Stimulated activated CD8-positive, alpha-beta memory T cell treated with anti-CD3 and anti-CD28 coated beads, Interleukin-2, amount 100 ng/mL, for 48 hours (primary cell): ENCODE results near the gene STX8.
A peak's percentile ranks its signal among the peaks of the same experiment; 100 is the strongest.

Experiments
- DNase-seq, 2 donors: peaks; one replicate each; pipeline ENCODE4 v3.0.0-alpha.2; 2020; ENCODE audit warnings: low read depth in 2 of 2

Gene STX8

DNA sequence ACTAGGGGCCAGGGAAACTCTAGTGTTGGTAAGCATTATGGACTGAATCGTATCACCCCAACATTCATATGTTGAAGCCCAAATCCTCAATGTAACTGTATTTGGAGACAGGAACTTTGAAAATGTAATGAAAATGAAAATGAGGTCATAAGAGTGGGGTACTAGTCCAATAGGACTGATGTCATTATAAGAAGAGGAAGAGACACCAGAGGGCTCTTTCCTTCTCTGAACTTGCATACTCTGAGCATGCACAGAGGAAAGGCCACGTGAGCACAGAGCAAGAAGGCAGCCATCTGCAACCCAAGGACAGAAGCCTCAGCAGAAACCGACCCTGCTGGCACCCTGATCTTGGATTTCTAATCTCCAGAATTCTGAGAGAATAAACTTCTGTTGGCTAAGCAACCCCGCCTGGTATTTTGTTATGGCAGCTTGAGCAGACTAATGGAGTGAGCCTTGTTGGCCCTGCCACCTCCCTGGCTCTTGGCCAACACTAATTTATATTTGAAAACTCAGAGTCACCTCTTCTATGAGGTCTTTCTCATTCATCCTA is 280.9 kb downstream of the STX8 start:
- DNase-seq: no peak

DNA sequence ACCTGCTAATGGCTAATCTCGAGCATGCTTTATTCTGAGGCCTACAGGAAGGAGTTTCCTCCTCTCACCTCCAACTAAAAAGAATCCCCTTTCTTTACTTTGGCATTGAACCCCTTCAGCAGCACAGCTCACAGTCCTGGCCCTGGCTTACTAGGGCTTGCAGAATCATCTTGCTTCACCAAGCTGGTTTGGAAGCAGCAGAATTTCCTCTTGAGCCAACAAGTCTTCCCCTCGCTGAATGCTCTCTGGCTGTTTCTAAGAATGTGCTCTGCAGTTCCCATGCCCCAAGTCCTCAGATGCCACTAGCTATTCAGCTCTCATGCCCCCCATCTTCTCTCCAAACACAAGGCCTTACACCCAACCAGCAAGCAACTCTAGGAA is 283.1 kb downstream of the STX8 start:
- no peak for DNase-seq

DNA sequence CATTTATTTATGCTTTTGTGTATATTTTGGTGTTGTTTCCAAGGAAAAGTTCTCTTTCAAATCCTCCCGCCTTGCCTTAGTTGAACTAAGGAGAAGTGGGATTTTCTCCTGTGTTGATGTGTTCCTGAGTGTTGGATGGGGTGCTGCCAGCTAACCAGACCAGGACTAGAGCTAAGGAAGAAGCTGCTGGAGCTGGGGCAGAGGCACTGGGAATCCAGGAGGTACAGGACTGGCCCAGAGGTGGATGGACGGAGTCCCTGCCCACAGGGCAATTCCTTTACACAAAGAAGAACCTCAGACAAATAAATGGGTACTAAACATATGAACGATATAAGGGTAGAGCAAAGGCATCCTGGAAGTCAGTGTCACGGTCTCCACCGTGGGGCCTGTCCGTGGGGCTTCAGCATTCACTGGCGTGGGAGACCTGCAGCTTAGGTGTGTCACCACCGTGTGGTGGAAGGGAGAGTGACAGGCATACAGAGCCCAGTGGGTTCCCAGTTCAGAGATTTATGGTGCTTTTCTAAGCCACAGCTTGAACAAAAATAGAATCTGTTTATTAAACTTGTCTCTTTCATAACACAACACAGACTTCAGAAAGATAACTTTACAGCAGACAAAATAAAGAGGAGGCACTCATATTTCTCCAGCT is 283.6 kb downstream of the STX8 start:
- peak in 1 of 2 donors; percentile 35 for DNase-seq

DNA sequence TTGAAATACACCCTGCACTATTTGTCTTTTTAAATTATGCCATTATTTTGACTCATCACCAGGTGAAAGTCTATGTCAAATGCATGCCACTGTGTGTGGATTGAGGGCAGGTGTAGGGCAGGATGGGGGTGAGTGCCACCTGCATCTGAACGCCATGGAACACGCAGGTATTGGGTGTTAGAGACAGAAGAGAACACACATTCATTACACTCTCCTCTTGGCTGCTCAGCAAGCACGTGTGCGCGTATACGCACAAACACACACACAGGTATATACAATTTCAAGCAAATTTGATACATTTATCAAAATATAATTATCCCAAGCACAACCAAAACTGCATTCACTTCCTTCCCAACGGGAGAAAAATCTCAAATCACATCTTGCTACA is 285.4 kb downstream of the STX8 start:
- no peak for DNase-seq

DNA sequence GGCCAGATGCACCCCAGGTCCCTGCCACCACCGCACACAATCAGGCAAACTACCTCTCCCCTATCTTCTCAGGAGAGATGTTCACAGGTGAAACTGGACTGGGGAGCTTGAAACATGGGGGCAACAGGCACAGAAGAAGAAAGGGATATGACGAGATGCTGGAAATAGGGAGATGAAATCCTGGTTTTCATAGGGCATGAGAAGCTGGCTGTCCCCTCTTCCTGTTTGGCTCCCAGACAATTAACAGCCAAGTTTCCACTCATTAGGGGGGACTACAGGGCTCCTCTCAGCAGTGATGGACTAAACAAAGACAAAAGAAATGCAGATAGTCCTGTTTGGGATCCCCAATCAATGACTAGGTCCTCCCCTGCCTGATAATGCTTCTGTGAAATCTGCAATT is 288.3 kb downstream of the STX8 start:
- DNase-seq: no peak

DNA sequence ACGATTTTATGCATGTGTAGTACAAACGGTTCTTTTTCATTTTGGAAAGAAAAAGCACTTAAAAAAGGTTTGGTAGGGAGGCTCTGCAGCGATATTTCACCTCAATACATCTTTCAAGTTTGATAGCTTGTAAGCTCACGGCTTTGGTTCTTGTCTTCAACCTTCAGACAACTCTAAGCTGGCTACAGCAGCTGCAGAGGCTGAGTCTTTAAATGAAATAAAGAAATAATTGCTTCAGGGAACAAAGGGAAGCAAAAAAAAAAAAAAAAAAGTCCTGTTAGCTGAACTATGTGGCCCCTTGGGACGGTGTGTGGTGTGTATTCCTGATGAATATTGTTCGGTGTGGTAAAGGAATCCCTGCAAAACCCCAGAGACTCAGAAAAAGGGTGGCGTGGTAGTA is 289.2 kb downstream of the STX8 start:
- DNase-seq: no peak

DNA sequence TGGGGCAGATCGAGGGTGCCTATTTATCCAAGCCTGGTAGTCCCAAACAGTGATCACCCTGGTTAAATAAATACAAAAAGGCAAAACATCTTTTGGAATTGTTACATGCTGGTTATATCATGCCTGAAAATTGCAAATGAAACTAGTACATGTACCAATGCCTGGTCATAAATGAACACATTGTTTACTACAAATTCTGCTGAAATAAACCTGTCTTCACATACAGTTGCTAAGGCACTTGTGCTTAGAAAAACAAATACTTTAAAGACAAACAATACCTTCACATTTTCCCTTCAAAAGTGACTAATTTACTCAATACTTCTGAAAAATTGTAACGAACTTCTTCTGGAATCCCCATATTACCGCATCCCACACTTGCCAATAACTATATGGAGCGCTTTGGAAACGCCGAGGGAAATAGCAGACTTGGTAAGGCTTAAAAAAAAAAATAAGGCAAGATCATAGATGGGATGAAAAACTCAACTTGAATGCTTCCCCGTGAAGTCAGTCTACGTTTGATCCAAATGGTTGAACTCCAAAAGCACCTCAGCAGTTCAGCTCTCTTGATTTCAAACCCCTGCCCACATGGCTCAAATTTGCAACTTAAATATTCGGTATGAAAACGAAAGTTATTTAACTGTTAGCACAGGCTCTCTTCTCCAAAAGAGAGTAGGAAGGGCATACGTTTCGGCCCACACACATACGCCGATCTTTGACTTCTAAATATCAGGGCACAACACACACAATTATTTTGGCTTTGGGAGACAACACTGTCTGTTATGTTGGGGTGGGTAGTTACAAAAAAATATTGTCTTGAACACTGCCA is 289.8 kb downstream of the STX8 start:
- DNase-seq: no peak

DNA sequence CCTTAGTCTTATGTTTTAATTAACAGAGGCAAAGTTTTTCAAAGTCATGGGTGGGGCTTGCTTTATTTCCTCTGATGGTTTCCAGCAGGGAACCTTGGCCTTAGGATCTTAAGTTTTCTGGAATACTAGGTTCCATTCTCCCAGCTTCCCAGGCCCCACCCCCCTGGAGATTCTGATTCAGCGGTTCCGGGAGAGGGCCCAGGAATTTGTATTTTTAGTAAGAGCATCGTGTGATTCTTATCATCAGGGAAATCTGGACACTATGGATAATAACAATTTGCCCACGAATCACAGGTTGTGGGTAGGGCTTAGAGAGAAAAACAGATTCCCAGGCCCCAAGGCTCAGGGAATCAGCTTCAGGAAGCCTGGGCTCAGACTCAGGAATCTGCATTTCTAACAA is 290.7 kb downstream of the STX8 start:
- no peak for DNase-seq

DNA sequence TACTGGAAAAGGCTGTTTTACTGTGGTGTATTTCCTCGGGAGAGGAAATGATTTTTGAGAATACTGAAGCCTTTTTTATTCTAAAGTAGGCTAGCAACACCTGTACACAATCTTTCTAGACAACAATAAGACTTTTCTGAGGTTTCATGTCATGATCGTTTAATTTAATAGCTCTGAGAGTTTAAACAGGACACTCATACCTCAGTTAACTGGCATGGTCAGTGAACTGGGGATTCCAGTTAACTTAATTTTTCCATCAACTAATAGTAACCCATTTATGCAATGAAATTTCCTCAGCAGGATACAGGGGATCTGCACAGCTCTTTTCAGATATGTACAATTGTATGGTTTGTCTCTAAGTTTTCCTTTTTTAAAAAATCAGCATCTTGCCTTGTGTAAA is 291.7 kb downstream of the STX8 start:
- DNase-seq: no peak

DNA sequence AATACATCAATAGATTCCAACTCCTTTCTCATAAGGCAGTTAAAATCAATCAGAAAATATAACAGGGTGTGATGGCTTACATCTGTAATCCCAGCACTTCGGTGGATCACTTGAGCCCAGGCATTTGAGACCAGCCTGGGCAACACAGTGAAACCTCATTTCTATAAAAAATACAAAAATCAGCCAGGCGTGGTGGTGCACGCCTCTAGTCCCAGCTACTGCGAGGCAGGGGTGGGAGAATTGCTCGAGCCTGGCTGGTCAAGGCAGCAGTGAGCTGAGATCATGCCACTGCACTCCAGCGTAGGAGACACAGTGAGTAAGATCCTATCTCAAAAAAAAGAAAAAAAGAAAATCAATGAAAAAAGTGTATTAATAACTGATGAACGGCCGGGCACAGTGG is 295.7 kb downstream of the STX8 start:
- no peak for DNase-seq

DNA sequence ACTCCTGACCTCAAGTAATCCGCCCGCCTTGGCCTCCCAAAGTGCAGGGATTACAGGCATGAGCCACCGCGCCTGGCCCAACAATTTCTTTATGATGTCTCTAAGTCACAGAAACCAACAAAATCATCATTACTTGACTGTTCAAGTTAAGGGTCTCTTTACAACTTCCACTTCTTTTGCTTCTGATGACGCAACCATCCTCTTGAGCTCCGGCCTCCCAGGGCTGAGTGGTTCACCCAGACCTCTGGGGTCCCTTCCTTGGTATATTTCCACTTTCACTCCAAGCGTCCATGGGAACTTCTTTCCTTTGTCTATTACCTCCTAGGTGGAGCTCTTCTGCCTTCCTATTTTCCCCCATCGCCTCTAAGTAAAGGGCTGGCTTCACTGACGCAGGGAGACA is 300.6 kb downstream of the STX8 start:
- no peak for DNase-seq

DNA sequence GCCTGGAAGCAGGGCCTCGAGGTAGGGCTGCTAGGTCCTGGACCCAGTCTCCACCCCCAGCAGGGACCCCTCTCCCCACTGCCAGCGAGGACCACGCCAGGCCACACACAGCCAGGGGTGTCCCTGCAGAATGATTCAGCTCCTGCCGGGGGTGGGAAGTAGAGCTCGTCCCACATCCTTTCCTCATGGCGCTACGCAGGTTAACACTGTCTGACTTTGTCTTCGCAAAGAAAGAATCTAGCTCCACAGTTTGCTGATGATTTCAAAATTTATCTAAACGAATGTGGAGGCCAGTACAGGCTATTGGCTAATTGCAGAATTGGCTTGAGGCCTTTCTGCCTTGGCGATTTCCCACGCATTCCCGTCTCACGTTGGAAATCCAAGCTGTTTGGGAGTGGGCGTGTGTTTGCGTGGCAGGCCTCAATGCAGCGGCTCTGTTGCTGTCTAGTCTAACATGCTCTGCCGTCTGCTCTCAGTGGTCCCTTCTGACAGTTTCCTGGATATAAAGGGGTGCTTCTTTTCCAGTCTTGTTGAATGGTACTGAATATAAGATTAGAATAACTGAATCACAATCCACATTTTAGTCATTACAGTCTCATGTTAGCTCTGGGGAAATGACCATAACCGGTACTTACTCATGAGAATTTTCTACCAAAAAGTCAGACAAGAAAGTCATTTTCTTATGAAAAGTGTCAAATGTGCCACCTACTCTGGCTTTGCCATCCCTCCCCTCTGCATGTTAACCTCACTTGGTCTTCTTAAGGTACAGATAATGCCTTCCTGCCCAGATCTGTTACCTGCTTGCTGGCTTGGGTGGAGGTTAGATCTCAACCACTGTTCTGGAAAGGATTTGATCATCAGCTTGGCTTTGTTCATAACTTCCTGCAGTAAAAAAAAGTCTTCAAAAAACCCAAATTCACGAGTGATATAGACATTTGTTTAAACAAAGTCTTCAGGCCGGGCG is 301.9 kb downstream of the STX8 start:
- DNase-seq: peak in 1 of 2 donors; percentile 14

DNA sequence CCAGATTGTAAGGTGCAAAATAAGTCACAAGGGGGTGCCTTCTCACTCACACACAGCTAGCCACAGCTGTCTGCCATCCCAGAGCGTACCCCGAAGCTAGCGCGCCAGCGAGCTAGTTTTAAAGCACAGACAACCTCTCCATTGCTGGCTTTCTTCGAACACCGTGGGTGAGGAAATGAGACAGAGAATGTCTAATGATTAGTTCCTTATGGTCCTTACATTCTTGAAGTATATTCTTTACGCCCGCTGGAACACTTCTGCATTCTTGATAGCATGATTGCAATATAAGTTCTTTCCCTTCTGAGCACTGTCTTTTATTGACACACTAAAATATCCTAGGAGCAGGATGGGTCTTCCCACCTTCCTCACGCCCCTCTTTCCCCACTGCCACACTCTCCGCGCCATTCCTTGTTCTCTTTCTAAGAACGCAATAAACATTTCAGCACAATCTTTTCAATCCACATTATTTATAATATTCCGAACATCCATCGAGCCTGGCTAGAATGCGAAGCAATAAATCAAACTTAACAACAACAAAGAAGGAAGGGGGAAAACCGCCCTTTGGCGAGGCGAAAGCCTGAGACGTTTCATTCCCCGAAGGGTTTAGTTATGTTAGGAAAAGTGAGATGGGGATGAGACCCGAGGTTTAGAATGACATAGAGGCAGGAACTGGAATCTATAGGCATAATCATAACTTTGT is 303.0 kb downstream of the STX8 start:
- DNase-seq: no peak

DNA sequence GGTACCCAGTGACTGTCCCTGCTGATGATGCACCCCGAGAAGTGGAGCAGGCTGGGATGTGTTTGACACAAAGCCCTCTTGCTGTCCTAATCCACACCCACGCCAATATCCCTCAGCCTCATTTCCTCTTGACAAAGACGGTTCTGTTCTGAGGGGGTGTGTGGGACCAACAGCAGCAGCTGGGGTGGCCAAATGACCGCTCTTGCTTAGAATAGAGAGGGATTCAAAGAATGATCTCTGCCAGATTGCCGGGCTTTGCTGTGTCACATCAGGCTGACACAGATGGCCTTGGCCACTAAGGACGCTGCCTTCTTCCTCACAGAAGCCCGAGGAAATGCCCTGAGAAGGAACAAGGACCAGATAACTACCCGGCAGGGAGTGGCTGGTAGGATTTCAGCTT is 303.6 kb downstream of the STX8 start:
- no peak for DNase-seq

DNA sequence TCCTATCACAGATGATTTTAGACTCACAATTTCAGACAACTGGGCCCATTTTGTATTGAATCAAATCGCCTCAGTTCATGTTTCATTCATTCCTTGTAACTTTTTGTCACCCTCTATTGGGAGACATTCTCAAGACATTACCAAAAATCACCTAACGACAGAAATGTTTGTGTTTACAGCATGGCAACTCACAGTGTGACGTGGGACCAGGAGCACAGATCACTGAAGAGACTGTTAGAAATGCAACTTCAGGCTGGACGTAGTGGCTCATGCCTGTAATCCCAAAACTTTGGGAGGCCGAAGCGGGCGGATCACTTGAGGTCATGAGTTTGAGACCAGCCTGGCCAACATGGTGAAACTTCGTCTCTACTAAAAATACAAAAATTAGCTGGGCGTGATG is 304.7 kb downstream of the STX8 start:
- no peak for DNase-seq

DNA sequence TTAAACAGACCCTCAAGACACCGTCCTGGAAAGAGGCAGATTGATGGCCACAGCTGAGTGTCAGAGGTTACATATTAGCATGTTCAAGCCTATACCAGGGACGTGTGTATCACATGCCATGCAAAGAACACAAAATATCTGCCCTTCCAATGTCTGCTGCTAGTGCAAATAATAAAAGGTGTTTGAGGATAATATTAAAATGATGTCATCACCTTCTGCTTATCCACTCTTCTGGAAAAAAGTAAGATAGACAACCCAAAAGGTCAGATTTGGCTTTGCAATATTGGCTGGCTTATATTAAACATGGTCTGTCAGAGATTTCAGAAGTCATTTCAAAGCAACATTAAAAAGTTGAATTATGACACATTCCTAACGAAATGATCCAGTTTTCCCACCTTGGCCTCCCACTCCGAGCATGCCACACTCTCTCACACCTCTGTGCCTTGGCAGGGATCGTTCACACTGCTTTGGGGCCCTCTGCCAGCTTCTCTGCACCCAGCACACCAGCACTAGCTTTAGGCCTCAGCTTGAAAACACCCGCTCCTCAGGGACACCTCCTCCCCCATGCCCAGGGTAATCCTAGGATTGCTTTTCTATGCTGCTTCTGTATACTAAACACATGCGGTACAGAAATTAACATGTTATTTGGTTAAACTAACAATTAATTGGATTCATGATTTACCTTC is 306.1 kb downstream of the STX8 start:
- no peak for DNase-seq

DNA sequence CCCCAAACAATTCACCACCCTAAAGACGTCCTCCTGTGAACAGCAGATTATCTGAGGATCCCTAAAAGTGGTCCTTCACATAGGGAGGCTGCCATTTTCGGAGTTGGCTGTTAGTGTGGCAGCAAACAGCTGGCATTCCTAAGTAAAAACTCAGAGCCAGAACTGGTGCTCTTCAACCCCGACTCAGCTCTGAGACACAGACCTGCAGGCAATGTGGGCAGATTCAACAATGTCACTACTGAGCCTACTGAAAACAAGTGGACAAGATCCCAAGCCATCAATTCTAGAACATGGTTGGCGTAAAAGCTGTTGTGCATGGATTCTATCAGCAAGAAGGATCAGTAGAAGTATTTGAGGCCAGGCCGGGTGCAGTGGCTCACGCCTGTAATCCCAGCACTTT is 307.1 kb downstream of the STX8 start:
- DNase-seq: no peak

DNA sequence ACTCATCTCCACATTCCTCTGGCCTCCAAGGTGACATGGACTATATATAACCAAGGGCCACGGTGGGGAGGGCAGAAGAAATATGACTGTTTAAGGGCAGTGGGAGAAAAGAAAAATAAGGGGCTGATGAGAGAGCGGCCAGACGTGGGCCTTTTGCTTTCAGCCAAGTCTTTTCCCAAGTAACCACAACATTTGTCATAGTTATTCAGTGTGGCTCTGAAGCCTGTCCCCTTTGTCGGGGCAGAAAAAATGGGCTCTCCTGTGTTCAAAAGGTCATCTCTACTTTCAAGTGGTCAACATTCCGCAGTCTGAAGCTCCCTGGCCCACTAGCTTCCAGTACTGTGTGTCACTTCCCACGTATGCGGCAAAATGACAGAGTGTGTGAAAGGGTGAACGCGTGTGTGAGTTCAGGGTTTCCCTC is 308.9 kb downstream of the STX8 start:
- DNase-seq: no peak

DNA sequence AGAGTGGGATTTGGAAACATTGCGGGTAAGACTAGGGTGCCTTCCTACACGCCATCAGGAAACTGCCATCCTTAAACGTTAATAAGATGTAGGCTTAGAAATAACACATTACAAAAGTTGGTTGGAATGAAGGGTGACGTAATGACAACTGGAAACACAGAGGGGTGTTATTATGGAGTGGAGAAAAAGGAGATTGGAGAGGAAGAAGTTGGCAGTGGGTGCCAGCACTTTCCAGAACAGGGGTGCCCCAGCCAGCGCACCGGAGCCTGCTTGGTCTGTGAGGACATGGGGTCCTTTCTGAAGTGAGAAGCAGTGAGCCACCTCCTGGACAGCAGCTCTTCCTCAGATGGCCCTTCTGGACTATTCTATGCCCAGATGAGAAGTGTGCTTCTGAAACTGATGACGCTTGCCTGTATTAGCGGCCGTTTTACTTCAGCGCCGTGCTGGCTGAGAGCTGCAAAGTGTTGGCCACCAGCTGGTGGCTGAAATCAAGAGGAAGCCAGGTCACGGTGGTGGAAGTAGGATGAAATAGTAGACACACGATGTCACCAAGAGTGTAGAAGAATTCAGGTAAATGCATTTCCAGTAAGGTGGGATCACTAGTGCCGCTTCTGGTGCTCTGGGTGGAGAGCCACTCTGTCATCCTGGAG is 309.5 kb downstream of the STX8 start:
- no peak for DNase-seq
